ENCODE measurements around the gene NPEPPS.
"Not testable (repeated sequence)": the region's sequence is repeated elsewhere in the genome, so short reads cannot be mapped to it uniquely, and the experiment has no call there.

The NPEPPS gene

GRCh38 chr17:47511701-47512146 lies 19.2 kb upstream of the NPEPPS start:
- CTCF ChIA-PET, result interaction anchor here (1.0 kb wide), 1 partner anchor 104 kb away, joined by 3 read pairs; no protein-coding TSS in a partner anchor
- POLR2A ChIA-PET; H3K9me3 ChIP-seq (ENCODE audit: control extremely low read depth in 1 of 5, control insufficient read depth in 4 of 5, insufficient read depth in 2 of 5, low read depth in 1 of 5, low read length in 4 of 5); H3K4me1 ChIP-seq (ENCODE audit: control extremely low read depth in 1 of 4, control insufficient read depth in 4 of 4, insufficient read depth in 4 of 4, low read length in 3 of 4); H3K27ac ChIP-seq (ENCODE audit: insufficient read depth in 1 of 2, low read depth in 1 of 2, low read length in 2 of 2, poor library complexity in 1 of 2, severe bottlenecking in 2 of 2); H3K27me3 ChIP-seq (replicated peaks in 2 of 5; ENCODE audit: control insufficient read depth in 4 of 5, insufficient read depth in 5 of 5, low read length in 4 of 5); H3K36me3 ChIP-seq (ENCODE audit: control insufficient read depth in 4 of 4, insufficient read depth in 4 of 4, low read length in 3 of 4): not testable (repeated sequence)
- peak overlapping the region in 1 of 7 experiments; percentile 37 for H3K4me3 ChIP-seq (ENCODE audit: control insufficient read depth in 1 of 7, extremely low read depth in 1 of 7, insufficient read depth in 4 of 7, low read depth in 2 of 7, low read length in 6 of 7)
- peak in 2 of 3 donors; percentile 48 to 59 for DNase-seq
- WGBS (ENCODE audit: insufficient coverage), result 0% methylated on average over 2 of the region's 3 CpGs

- 88% methylated on average over 5 of the region's 6 CpGs for WGBS (ENCODE audit: insufficient coverage)
These were observed 17.6 kb upstream of the NPEPPS start for GRCh38 chr17:47513301-47513700.

GRCh38 chr17:47518880-47519279 lies 12.0 kb upstream of the NPEPPS start:
- H3K4me1 ChIP-seq (ENCODE audit: control extremely low read depth in 1 of 4, control insufficient read depth in 4 of 4, insufficient read depth in 4 of 4, low read length in 3 of 4); H3K27me3 ChIP-seq (replicated peaks in 2 of 5; ENCODE audit: control insufficient read depth in 4 of 5, insufficient read depth in 5 of 5, low read length in 4 of 5); DNase-seq; H3K36me3 ChIP-seq (ENCODE audit: control insufficient read depth in 4 of 4, insufficient read depth in 4 of 4, low read length in 3 of 4); H3K4me3 ChIP-seq (ENCODE audit: control insufficient read depth in 1 of 7, extremely low read depth in 1 of 7, insufficient read depth in 4 of 7, low read depth in 2 of 7, low read length in 6 of 7); POLR2A ChIA-PET; H3K27ac ChIP-seq (ENCODE audit: insufficient read depth in 1 of 2, low read depth in 1 of 2, low read length in 2 of 2, poor library complexity in 1 of 2, severe bottlenecking in 2 of 2); CTCF ChIA-PET; H3K9me3 ChIP-seq (ENCODE audit: control extremely low read depth in 1 of 5, control insufficient read depth in 4 of 5, insufficient read depth in 2 of 5, low read depth in 1 of 5, low read length in 4 of 5): not testable (repeated sequence)

More at GRCh38 chr17:47513301-47513700, 17.6 kb upstream of the NPEPPS start:
- H3K27ac ChIP-seq (ENCODE audit: insufficient read depth in 1 of 2, low read depth in 1 of 2, low read length in 2 of 2, poor library complexity in 1 of 2, severe bottlenecking in 2 of 2); DNase-seq; CTCF ChIA-PET; H3K4me3 ChIP-seq (ENCODE audit: control insufficient read depth in 1 of 7, extremely low read depth in 1 of 7, insufficient read depth in 4 of 7, low read depth in 2 of 7, low read length in 6 of 7); H3K9me3 ChIP-seq (ENCODE audit: control extremely low read depth in 1 of 5, control insufficient read depth in 4 of 5, insufficient read depth in 2 of 5, low read depth in 1 of 5, low read length in 4 of 5); H3K4me1 ChIP-seq (ENCODE audit: control extremely low read depth in 1 of 4, control insufficient read depth in 4 of 4, insufficient read depth in 4 of 4, low read length in 3 of 4); H3K36me3 ChIP-seq (ENCODE audit: control insufficient read depth in 4 of 4, insufficient read depth in 4 of 4, low read length in 3 of 4); H3K27me3 ChIP-seq (replicated peaks in 2 of 5; ENCODE audit: control insufficient read depth in 4 of 5, insufficient read depth in 5 of 5, low read length in 4 of 5); POLR2A ChIA-PET: not testable (repeated sequence)

- H3K36me3 ChIP-seq (ENCODE audit: control insufficient read depth in 4 of 4, insufficient read depth in 4 of 4, low read length in 3 of 4); H3K27ac ChIP-seq (ENCODE audit: insufficient read depth in 1 of 2, low read depth in 1 of 2, low read length in 2 of 2, poor library complexity in 1 of 2, severe bottlenecking in 2 of 2); CTCF ChIA-PET; H3K4me3 ChIP-seq (ENCODE audit: control insufficient read depth in 1 of 7, extremely low read depth in 1 of 7, insufficient read depth in 4 of 7, low read depth in 2 of 7, low read length in 6 of 7); POLR2A ChIA-PET; H3K27me3 ChIP-seq (replicated peaks in 2 of 5; ENCODE audit: control insufficient read depth in 4 of 5, insufficient read depth in 5 of 5, low read length in 4 of 5); H3K9me3 ChIP-seq (ENCODE audit: control extremely low read depth in 1 of 5, control insufficient read depth in 4 of 5, insufficient read depth in 2 of 5, low read depth in 1 of 5, low read length in 4 of 5); DNase-seq; H3K4me1 ChIP-seq (ENCODE audit: control extremely low read depth in 1 of 4, control insufficient read depth in 4 of 4, insufficient read depth in 4 of 4, low read length in 3 of 4): not testable (repeated sequence)
These were observed 11.5 kb upstream of the NPEPPS start for GRCh38 chr17:47519365-47519764.

- POLR2A ChIA-PET; H3K4me3 ChIP-seq (ENCODE audit: control insufficient read depth in 1 of 7, extremely low read depth in 1 of 7, insufficient read depth in 4 of 7, low read depth in 2 of 7, low read length in 6 of 7); H3K27me3 ChIP-seq (replicated peaks in 2 of 5; ENCODE audit: control insufficient read depth in 4 of 5, insufficient read depth in 5 of 5, low read length in 4 of 5); H3K36me3 ChIP-seq (ENCODE audit: control insufficient read depth in 4 of 4, insufficient read depth in 4 of 4, low read length in 3 of 4); H3K4me1 ChIP-seq (ENCODE audit: control extremely low read depth in 1 of 4, control insufficient read depth in 4 of 4, insufficient read depth in 4 of 4, low read length in 3 of 4); DNase-seq; H3K27ac ChIP-seq (ENCODE audit: insufficient read depth in 1 of 2, low read depth in 1 of 2, low read length in 2 of 2, poor library complexity in 1 of 2, severe bottlenecking in 2 of 2); H3K9me3 ChIP-seq (ENCODE audit: control extremely low read depth in 1 of 5, control insufficient read depth in 4 of 5, insufficient read depth in 2 of 5, low read depth in 1 of 5, low read length in 4 of 5); CTCF ChIA-PET: not testable (repeated sequence)
- 75% methylated on average over 1 of the region's 4 CpGs for WGBS (ENCODE audit: insufficient coverage)
These were observed 10.6 kb upstream of the NPEPPS start for GRCh38 chr17:47520279-47520678.

- CTCF ChIA-PET, DNase-seq: not testable (repeated sequence)
These were observed 9.5 kb upstream of the NPEPPS start for GRCh38 chr17:47521434-47521833.

GRCh38 chr17:47522341-47522740 lies 8.6 kb upstream of the NPEPPS start:
- H3K27me3 ChIP-seq (replicated peaks in 2 of 5; ENCODE audit: control insufficient read depth in 4 of 5, insufficient read depth in 5 of 5, low read length in 4 of 5); H3K9me3 ChIP-seq (ENCODE audit: control extremely low read depth in 1 of 5, control insufficient read depth in 4 of 5, insufficient read depth in 2 of 5, low read depth in 1 of 5, low read length in 4 of 5); DNase-seq; CTCF ChIA-PET; H3K36me3 ChIP-seq (ENCODE audit: control insufficient read depth in 4 of 4, insufficient read depth in 4 of 4, low read length in 3 of 4); H3K4me3 ChIP-seq (ENCODE audit: control insufficient read depth in 1 of 7, extremely low read depth in 1 of 7, insufficient read depth in 4 of 7, low read depth in 2 of 7, low read length in 6 of 7); H3K4me1 ChIP-seq (ENCODE audit: control extremely low read depth in 1 of 4, control insufficient read depth in 4 of 4, insufficient read depth in 4 of 4, low read length in 3 of 4); H3K27ac ChIP-seq (ENCODE audit: insufficient read depth in 1 of 2, low read depth in 1 of 2, low read length in 2 of 2, poor library complexity in 1 of 2, severe bottlenecking in 2 of 2); POLR2A ChIA-PET: not testable (repeated sequence)

More at GRCh38 chr17:47521434-47521833, 9.5 kb upstream of the NPEPPS start:
- WGBS (ENCODE audit: insufficient coverage), result no CpG with 5 or more reads among the region's 1 CpG
- H3K4me3 ChIP-seq (ENCODE audit: control insufficient read depth in 1 of 7, extremely low read depth in 1 of 7, insufficient read depth in 4 of 7, low read depth in 2 of 7, low read length in 6 of 7); H3K27ac ChIP-seq (ENCODE audit: insufficient read depth in 1 of 2, low read depth in 1 of 2, low read length in 2 of 2, poor library complexity in 1 of 2, severe bottlenecking in 2 of 2); POLR2A ChIA-PET; H3K36me3 ChIP-seq (ENCODE audit: control insufficient read depth in 4 of 4, insufficient read depth in 4 of 4, low read length in 3 of 4); H3K9me3 ChIP-seq (ENCODE audit: control extremely low read depth in 1 of 5, control insufficient read depth in 4 of 5, insufficient read depth in 2 of 5, low read depth in 1 of 5, low read length in 4 of 5); H3K27me3 ChIP-seq (replicated peaks in 2 of 5; ENCODE audit: control insufficient read depth in 4 of 5, insufficient read depth in 5 of 5, low read length in 4 of 5); H3K4me1 ChIP-seq (ENCODE audit: control extremely low read depth in 1 of 4, control insufficient read depth in 4 of 4, insufficient read depth in 4 of 4, low read length in 3 of 4): not testable (repeated sequence)

Data from common myeloid progenitor, CD34-positive (primary cell).